SK-N-SH treated with all-trans-retinoic acid at 6 μM for 48 hours (cell line): ENCODE measurements around the gene ZNF37A.

Source experiments
- ATAC-seq: fragments of 200-7000 bp; cut with Tn5 transposase; 3 replicates; pipeline ENCODE4 v1.9.1; 2020; ENCODE audit warnings: mild to moderate bottlenecking, moderate library complexity
- ARNTL ChIP-seq: fragments of 450-650 bp; formaldehyde crosslinking; IDR thresholded peaks from 2 replicates; pipeline ENCODE4 v1.5.0; 2020; ENCODE audit warnings: low read depth, mild to moderate bottlenecking, moderate library complexity, borderline replicate concordance
- BACH2 ChIP-seq: fragments of 250-450 bp; sonication (Bioruptor Pico); IDR thresholded peaks from 2 replicates; pipeline ENCODE4 v1.9.0; 2021; ENCODE audit warnings: mild to moderate bottlenecking, borderline replicate concordance
- CSDC2 ChIP-seq: fragments of 250-450 bp; sonication (Bioruptor Pico); IDR thresholded peaks from 2 replicates; pipeline ENCODE4 v1.5.0; 2020; ENCODE audit warnings: mild to moderate bottlenecking, moderate library complexity
- ESRRG ChIP-seq: fragments of 250-450 bp; sonication (Bioruptor Pico); IDR thresholded peaks from 2 replicates; pipeline ENCODE4 v1.6.1; 2021; ENCODE audit warnings: mild to moderate bottlenecking
- ISL1 ChIP-seq: fragments of 250-450 bp; sonication (Bioruptor Pico); IDR thresholded peaks from 2 replicates; pipeline ENCODE4 v2.1.2; 2022; ENCODE audit warnings: mild to moderate bottlenecking, moderate library complexity
- OSR1 ChIP-seq: fragments of 250-450 bp; sonication (Bioruptor Pico); IDR thresholded peaks from 2 replicates; pipeline ENCODE4 v1.8.0; 2022; ENCODE audit warnings: moderate library complexity, mild to moderate bottlenecking, inconsistent platforms
- PPARA ChIP-seq: fragments of 250-450 bp; sonication (Bioruptor Pico); IDR thresholded peaks from 2 replicates; pipeline ENCODE4 v1.5.0; 2020; ENCODE audit warnings: mild to moderate bottlenecking, borderline replicate concordance
- SNAI2 ChIP-seq: fragments of 250-450 bp; sonication (Bioruptor Pico); IDR thresholded peaks from 2 replicates; pipeline ENCODE4 v1.5.0; 2020; ENCODE audit warnings: mild to moderate bottlenecking, moderate library complexity
- TCF4 ChIP-seq: fragments of 250-450 bp; sonication (Bioruptor Pico); IDR thresholded peaks from 2 replicates; pipeline ENCODE4 v1.8.0; 2021; ENCODE audit warnings: mild to moderate bottlenecking, moderate library complexity, borderline replicate concordance
- TOX ChIP-seq: fragments of 250-450 bp; sonication (Bioruptor Pico); IDR thresholded peaks from 2 replicates; pipeline ENCODE4 v1.8.0; 2021; ENCODE audit warnings: mild to moderate bottlenecking, moderate library complexity, borderline replicate concordance
- TSHZ2 ChIP-seq: fragments of 250-450 bp; sonication (Bioruptor Pico); IDR thresholded peaks from 2 replicates; pipeline ENCODE4 v1.5.0; 2020; ENCODE audit warnings: mild to moderate bottlenecking, moderate library complexity
- ZFP3 ChIP-seq: fragments of 250-450 bp; sonication (Bioruptor Pico); IDR thresholded peaks from 2 replicates; pipeline ENCODE4 v1.5.0; 2020; ENCODE audit warnings: mild to moderate bottlenecking, moderate library complexity
- ZFP30 ChIP-seq: fragments of 450-650 bp; formaldehyde crosslinking; IDR thresholded peaks from 2 replicates; pipeline ENCODE4 v1.5.0; 2022; ENCODE audit warnings: mild to moderate bottlenecking, moderate library complexity
- ZNF565 ChIP-seq: fragments of 450-650 bp; formaldehyde crosslinking; conservative IDR thresholded peaks from 2 replicates; pipeline ENCODE4 v1.5.0; 2020; ENCODE audit warnings: low read depth, mild to moderate bottlenecking, moderate library complexity
- ZNF70 ChIP-seq: fragments of 450-650 bp; formaldehyde crosslinking; IDR thresholded peaks from 2 replicates; pipeline ENCODE4 v1.5.0; 2020; ENCODE audit warnings: mild to moderate bottlenecking, moderate library complexity
- TF ChIP-seq, protein P1 (sequence below): fragments of 250-450 bp; sonication (Bioruptor Pico); IDR thresholded peaks from 2 replicates; pipeline ENCODE4 v1.8.0; 2020; ENCODE audit warnings: mild to moderate bottlenecking, moderate library complexity, borderline replicate concordance
- TF ChIP-seq, protein P2 (sequence below): fragments of 250-450 bp; sonication (Bioruptor Pico); IDR thresholded peaks from 2 replicates; pipeline ENCODE4 v1.5.1; 2020; ENCODE audit warnings: low read depth, mild to moderate bottlenecking, moderate library complexity
- TF ChIP-seq, protein P3 (sequence below): fragments of 250-450 bp; sonication (Bioruptor Pico); IDR thresholded peaks from 2 replicates; pipeline ENCODE4 v1.5.1; 2021; ENCODE audit warnings: mild to moderate bottlenecking, moderate library complexity

Gene ZNF37A

GRCh38 chr10:38094927-38095574 is 914 bp downstream of the ZNF37A start:
- ATAC-seq: no peak

DNA sequence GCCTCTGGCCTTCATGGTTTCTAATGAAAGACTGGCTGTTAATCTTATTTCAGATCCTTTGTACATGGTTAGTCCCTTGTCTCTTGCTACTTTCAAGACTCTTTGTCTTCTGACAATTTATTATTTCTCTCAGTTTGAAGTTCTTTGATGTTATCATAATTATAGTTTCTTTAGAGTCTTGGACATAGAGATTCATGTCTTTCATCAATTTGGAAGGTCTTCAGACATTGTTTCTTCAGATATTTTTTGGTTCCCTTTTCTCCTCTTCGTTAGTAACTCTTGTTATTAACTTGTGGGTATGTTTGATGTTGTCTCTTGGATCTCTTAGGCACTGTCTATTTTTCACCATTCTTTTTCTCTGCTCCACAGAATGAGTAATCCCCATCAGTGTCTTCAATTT is 8.7 kb downstream of the ZNF37A start:
- no peak for ATAC-seq
- TF ChIP-seq TCF4 (CRISPR knock-in tag): no peak
- TF ChIP-seq, protein P1, sequence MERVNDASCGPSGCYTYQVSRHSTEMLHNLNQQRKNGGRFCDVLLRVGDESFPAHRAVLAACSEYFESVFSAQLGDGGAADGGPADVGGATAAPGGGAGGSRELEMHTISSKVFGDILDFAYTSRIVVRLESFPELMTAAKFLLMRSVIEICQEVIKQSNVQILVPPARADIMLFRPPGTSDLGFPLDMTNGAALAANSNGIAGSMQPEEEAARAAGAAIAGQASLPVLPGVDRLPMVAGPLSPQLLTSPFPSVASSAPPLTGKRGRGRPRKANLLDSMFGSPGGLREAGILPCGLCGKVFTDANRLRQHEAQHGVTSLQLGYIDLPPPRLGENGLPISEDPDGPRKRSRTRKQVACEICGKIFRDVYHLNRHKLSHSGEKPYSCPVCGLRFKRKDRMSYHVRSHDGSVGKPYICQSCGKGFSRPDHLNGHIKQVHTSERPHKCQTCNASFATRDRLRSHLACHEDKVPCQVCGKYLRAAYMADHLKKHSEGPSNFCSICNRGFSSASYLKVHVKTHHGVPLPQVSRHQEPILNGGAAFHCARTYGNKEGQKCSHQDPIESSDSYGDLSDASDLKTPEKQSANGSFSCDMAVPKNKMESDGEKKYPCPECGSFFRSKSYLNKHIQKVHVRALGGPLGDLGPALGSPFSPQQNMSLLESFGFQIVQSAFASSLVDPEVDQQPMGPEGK: no peak

More at GRCh38 chr10:38094927-38095574, 914 bp downstream of the ZNF37A start:
- no peak for TF ChIP-seq ZFP30 (CRISPR knock-in tag)
- TF ChIP-seq CSDC2 (CRISPR knock-in tag): no peak
- no peak for TF ChIP-seq TCF4 (CRISPR knock-in tag)
- no peak for TF ChIP-seq ZNF565 (CRISPR knock-in tag)
- no peak for TF ChIP-seq ISL1 (CRISPR knock-in tag)
- no peak for TF ChIP-seq TOX
- TF ChIP-seq OSR1 (CRISPR knock-in tag): no peak
- TF ChIP-seq ARNTL (CRISPR knock-in tag): no peak
- no peak for TF ChIP-seq BACH2 (CRISPR knock-in tag)
- no peak for TF ChIP-seq ESRRG
- no peak for TF ChIP-seq TSHZ2 (CRISPR knock-in tag)
- TF ChIP-seq, protein P2, sequence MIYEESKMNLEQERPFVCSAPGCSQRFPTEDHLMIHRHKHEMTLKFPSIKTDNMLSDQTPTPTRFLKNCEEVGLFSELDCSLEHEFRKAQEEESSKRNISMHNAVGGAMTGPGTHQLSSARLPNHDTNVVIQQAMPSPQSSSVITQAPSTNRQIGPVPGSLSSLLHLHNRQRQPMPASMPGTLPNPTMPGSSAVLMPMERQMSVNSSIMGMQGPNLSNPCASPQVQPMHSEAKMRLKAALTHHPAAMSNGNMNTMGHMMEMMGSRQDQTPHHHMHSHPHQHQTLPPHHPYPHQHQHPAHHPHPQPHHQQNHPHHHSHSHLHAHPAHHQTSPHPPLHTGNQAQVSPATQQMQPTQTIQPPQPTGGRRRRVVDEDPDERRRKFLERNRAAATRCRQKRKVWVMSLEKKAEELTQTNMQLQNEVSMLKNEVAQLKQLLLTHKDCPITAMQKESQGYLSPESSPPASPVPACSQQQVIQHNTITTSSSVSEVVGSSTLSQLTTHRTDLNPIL (CRISPR knock-in tag): no peak
- TF ChIP-seq ZNF70 (CRISPR knock-in tag): no peak
- TF ChIP-seq, protein P1: no peak
- TF ChIP-seq, protein P3, sequence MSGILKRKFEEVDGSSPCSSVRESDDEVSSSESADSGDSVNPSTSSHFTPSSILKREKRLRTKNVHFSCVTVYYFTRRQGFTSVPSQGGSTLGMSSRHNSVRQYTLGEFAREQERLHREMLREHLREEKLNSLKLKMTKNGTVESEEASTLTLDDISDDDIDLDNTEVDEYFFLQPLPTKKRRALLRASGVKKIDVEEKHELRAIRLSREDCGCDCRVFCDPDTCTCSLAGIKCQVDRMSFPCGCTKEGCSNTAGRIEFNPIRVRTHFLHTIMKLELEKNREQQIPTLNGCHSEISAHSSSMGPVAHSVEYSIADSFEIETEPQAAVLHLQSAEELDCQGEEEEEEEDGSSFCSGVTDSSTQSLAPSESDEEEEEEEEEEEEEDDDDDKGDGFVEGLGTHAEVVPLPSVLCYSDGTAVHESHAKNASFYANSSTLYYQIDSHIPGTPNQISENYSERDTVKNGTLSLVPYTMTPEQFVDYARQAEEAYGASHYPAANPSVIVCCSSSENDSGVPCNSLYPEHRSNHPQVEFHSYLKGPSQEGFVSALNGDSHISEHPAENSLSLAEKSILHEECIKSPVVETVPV (CRISPR knock-in tag): no peak

- TF ChIP-seq, protein P3 (CRISPR knock-in tag): no peak
- TF ChIP-seq, protein P1: no peak
- TF ChIP-seq ZFP30 (CRISPR knock-in tag) (no peak), SNAI2 (no peak), ZNF565 (CRISPR knock-in tag) (no peak), PPARA (no peak), ZFP3 (CRISPR knock-in tag) (no peak), ARNTL (CRISPR knock-in tag) (no peak), TCF4 (CRISPR knock-in tag) (no peak), ZNF70 (CRISPR knock-in tag) (no peak)
- no peak for ATAC-seq
These were observed 9.6 kb downstream of the ZNF37A start for GRCh38 chr10:38103756-38104155.
